GM12865 (cell line): ENCODE results near the gene ATP5MK.
A peak's percentile ranks its signal among the peaks of the same experiment; 100 is the strongest.

Source experiments
- DNase-seq: peaks from one replicate; pipeline ENCODE4 v3.0.0; 2010; ENCODE audit warnings: low read depth
- H3K4me3 ChIP-seq: 2 replicates; pipeline ENCODE4 v1.5.1; 2011; ENCODE audit warnings: mild to moderate bottlenecking, low read depth, low read length, control low read depth
- CTCF ChIP-seq: IDR thresholded peaks from 2 replicates; pipeline ENCODE4 v1.5.1; 2011; ENCODE audit warnings: low read length, control low read depth, low read depth, inconsistent platforms; ENCODE audit not compliant: insufficient read depth; ENCODE audit errors: missing control alignments

The ATP5MK gene

GRCh38 chr10:103396067-103396788 is at the start of gene ATP5MK, which contains the start of gene PDCD11:
Gene ATP5MK (minus strand): TSS chr10:103396475. CDS start chr10:103392457, 4,018 bp downstream.
Gene PDCD11 (plus strand): TSS chr10:103396626. CDS start chr10:103398427, 1,801 bp downstream.
- DNase-seq, result peak; percentile 98
- TF ChIP-seq CTCF, result no peak
- H3K4me3 ChIP-seq, result peak within 1 kb of the TSS; percentile 88

GRCh38 chr10:103445366-103445765 is 49.1 kb upstream of the ATP5MK start:
- no peak overlapping the region for H3K4me3 ChIP-seq
- no peak for TF ChIP-seq CTCF
- no peak for DNase-seq

- TF ChIP-seq CTCF, result no peak
- no peak overlapping the region for H3K4me3 ChIP-seq
- no peak for DNase-seq
These were observed 48.2 kb upstream of the ATP5MK start for GRCh38 chr10:103444478-103444877.

- no peak for DNase-seq
- no peak overlapping the region for H3K4me3 ChIP-seq
- TF ChIP-seq CTCF, result no peak
These were observed 47.4 kb upstream of the ATP5MK start for GRCh38 chr10:103443475-103444185.

GRCh38 chr10:103442031-103442461 is 45.8 kb upstream of the ATP5MK start:
- no peak for TF ChIP-seq CTCF
- DNase-seq, result no peak

GRCh38 chr10:103441611-103442010 is 45.3 kb upstream of the ATP5MK start:
- no peak for DNase-seq
- H3K4me3 ChIP-seq, result no peak overlapping the region
- no peak for TF ChIP-seq CTCF

More at GRCh38 chr10:103442031-103442461, 45.8 kb upstream of the ATP5MK start:
- H3K4me3 ChIP-seq, result no peak overlapping the region
